GM23338 (cell line): ENCODE data around the gene FGD4. TPM values are rescaled to one million over a fixed set of nuclear protein-coding genes. Genes with fewer than 3 reads are reported as not detected.

Experiments used
- ATAC-seq: fragments of 200-7000 bp; cut with Tn5 transposase; 3 replicates; pipeline ENCODE4 v1.9.1; 2020
- DNase-seq: peaks from one replicate; pipeline ENCODE4 v3.0.0-alpha.2; 2015; ENCODE audit warnings: low spot score
- H2AFZ ChIP-seq: fragments of 200-600 bp; sonication (generic); 2 replicates; pipeline ENCODE4 v1.8.0; 2016; ENCODE audit warnings: antibody characterized with exemption, mild to moderate bottlenecking, moderate library complexity
- H3F3A ChIP-seq: fragments of 200-600 bp; sonication (generic); replicated peaks from 2 replicates; pipeline ENCODE4 v1.8.0; 2017; ENCODE audit warnings: antibody characterized with exemption, mixed run types, low read depth
- H3K27ac ChIP-seq: fragments of 200-600 bp; sonication (generic); 2 replicates; pipeline ENCODE4 v1.6.1; 2016; ENCODE audit warnings: low read depth
- H3K27me3 ChIP-seq: fragments of 200-600 bp; sonication (generic); 2 replicates; pipeline ENCODE4 v1.8.0; 2016; ENCODE audit warnings: mild to moderate bottlenecking, mixed run types, moderate library complexity; ENCODE audit not compliant: insufficient read depth
- H3K36me3 ChIP-seq: fragments of 200-600 bp; sonication (generic); 2 replicates; pipeline ENCODE4 v1.8.0; 2016; ENCODE audit warnings: mild to moderate bottlenecking; ENCODE audit not compliant: insufficient read depth
- H3K4me1 ChIP-seq: fragments of 200-600 bp; sonication (generic); 2 replicates; pipeline ENCODE4 v1.8.0; 2016; ENCODE audit warnings: mild to moderate bottlenecking, moderate library complexity; ENCODE audit not compliant: insufficient read depth
- H3K4me2 ChIP-seq: fragments of 200-600 bp; sonication (generic); 2 replicates; pipeline ENCODE4 v1.7.1; 2017; ENCODE audit warnings: mixed run types
- H3K4me3 ChIP-seq: fragments of 200-600 bp; sonication (generic); 2 replicates; pipeline ENCODE4 v1.6.1; 2016; ENCODE audit warnings: mixed run types
- H3K79me2 ChIP-seq: fragments of 200-600 bp; sonication (generic); replicated peaks from 2 replicates; pipeline ENCODE4 v1.8.0; 2017; ENCODE audit warnings: mild to moderate bottlenecking; ENCODE audit not compliant: insufficient read depth
- H3K9me2 ChIP-seq: fragments of 200-600 bp; sonication (generic); 2 replicates; pipeline ENCODE4 v1.8.0; 2017; ENCODE audit not compliant: insufficient read depth
- H4K20me1 ChIP-seq: fragments of 200-600 bp; sonication (generic); replicated peaks from 2 replicates; pipeline ENCODE4 v1.8.0; 2017; ENCODE audit warnings: mild to moderate bottlenecking; ENCODE audit not compliant: insufficient read depth
- H3K27ac Mint-ChIP-seq: 2 replicates; pipeline ENCODE4 v1.8.0; 2020; ENCODE audit warnings: inconsistent platforms, mild to moderate bottlenecking, moderate library complexity, mixed read lengths
- H3K27me3 Mint-ChIP-seq: 3 replicates; pipeline ENCODE4 v1.8.0; 2022; ENCODE audit warnings: low read depth, mild to moderate bottlenecking, moderate library complexity, mixed read lengths, inconsistent platforms; ENCODE audit not compliant: insufficient read depth, poor library complexity
- H3K36me3 Mint-ChIP-seq: 3 replicates; pipeline ENCODE4 v1.8.0; 2021; ENCODE audit warnings: low read depth, mild to moderate bottlenecking, inconsistent platforms, moderate library complexity, mixed read lengths
- H3K4me1 Mint-ChIP-seq: 3 replicates; pipeline ENCODE4 v1.8.0; 2020; ENCODE audit warnings: mild to moderate bottlenecking, inconsistent platforms, mixed read lengths
- H3K4me3 Mint-ChIP-seq: 3 replicates; pipeline ENCODE4 v1.8.0; 2021; ENCODE audit warnings: moderate library complexity, mild to moderate bottlenecking, inconsistent platforms, mixed read lengths
- H3K9me3 Mint-ChIP-seq: 3 replicates; pipeline ENCODE4 v1.8.0; 2020; ENCODE audit warnings: moderate library complexity, mild to moderate bottlenecking, inconsistent platforms, mixed read lengths
- CREB1 ChIP-seq: fragments of 250-450 bp; sonication (Bioruptor Pico); IDR thresholded peaks from 2 replicates; pipeline ENCODE4 v1.5.0; 2020; ENCODE audit warnings: low read depth, mild to moderate bottlenecking, moderate library complexity
- EZH2 ChIP-seq: fragments of 200-600 bp; sonication (generic); IDR thresholded peaks from one replicate; pipeline ENCODE4 v1.8.0; 2017; ENCODE audit warnings: antibody characterized with exemption, mild to moderate bottlenecking, low read depth; ENCODE audit not compliant: unreplicated experiment
- EZH2phosphoT487 ChIP-seq: fragments of 200-600 bp; sonication (generic); IDR thresholded peaks from one replicate; pipeline ENCODE4 v1.8.1; 2018; ENCODE audit warnings: antibody characterized with exemption; ENCODE audit not compliant: unreplicated experiment
- JUNB ChIP-seq: IDR thresholded peaks from one replicate; pipeline ENCODE4 v1.6.1; 2016; ENCODE audit warnings: antibody characterized with exemption; ENCODE audit not compliant: unreplicated experiment
- NANOG ChIP-seq: IDR thresholded peaks from 2 replicates; pipeline ENCODE4 v1.6.1; 2016; ENCODE audit warnings: antibody characterized with exemption, borderline replicate concordance
- POLR2AphosphoS5 ChIP-seq: IDR thresholded peaks from 2 replicates; pipeline ENCODE4 v1.6.1; 2016; ENCODE audit warnings: antibody characterized with exemption, low read depth
- STAT1 ChIP-seq: IDR thresholded peaks from one replicate; pipeline ENCODE4 v1.6.1; 2016; ENCODE audit warnings: antibody characterized with exemption; ENCODE audit not compliant: unreplicated experiment
- ZNF114 ChIP-seq: fragments of 250-450 bp; sonication (Bioruptor Pico); IDR thresholded peaks from 2 replicates; pipeline ENCODE4 v1.5.0; 2020; ENCODE audit warnings: mild to moderate bottlenecking, moderate library complexity
- ZNF331 ChIP-seq: fragments of 250-450 bp; sonication (Bioruptor Pico); IDR thresholded peaks from 2 replicates; pipeline ENCODE4 v1.5.0; 2020; ENCODE audit warnings: low read depth, mild to moderate bottlenecking, moderate library complexity
- polyA plus RNA-seq: library from polyadenylated mRNA; unstranded; fragments of >200 nt; fragmentation: Nextera tagmentation; extraction: Ambion mirVana; gene quantifications from 2 replicates; pipeline ENCODE4 v1.2.1, GENCODE V29; 2016
- total RNA-seq: library from RNA; depleted of rRNA; stranded (reverse); fragments of >200 nt; shearing (Covaris generic); gene quantifications from 2 replicates; pipeline ENCODE4 v1.2.3, GENCODE V29; 2014
- TF ChIP-seq, protein P1 (sequence below): IDR thresholded peaks from one replicate; pipeline ENCODE4 v1.6.1; 2018; ENCODE audit warnings: antibody characterized with exemption; ENCODE audit not compliant: unreplicated experiment
- TF ChIP-seq, protein P2 (sequence below): fragments of 250-450 bp; sonication (Bioruptor Pico); IDR thresholded peaks from 2 replicates; pipeline ENCODE4 v1.5.0; 2020; ENCODE audit warnings: mild to moderate bottlenecking, moderate library complexity
- TF ChIP-seq, protein P3 (sequence below): IDR thresholded peaks from 2 replicates; pipeline ENCODE4 v1.6.1; 2016; ENCODE audit warnings: antibody characterized with exemption
- TF ChIP-seq, protein P4 (sequence below), 2 experiments: fragments of 200-600 bp in 1 of 2; sonication (generic) in 1 of 2; conservative IDR thresholded peaks; 2 replicates each; pipeline versions ENCODE4 v1.5.1 to v1.6.1; 2016 to 2017; ENCODE audit warnings: antibody characterized with exemption in 2 of 2, low read depth in 2 of 2, mild to moderate bottlenecking in 2 of 2, moderate library complexity in 1 of 2

The FGD4 gene
- total and polyA plus RNA-seq, 2 experiments from 2014 or later = 24.3 to 54.3 TPM

DNA sequence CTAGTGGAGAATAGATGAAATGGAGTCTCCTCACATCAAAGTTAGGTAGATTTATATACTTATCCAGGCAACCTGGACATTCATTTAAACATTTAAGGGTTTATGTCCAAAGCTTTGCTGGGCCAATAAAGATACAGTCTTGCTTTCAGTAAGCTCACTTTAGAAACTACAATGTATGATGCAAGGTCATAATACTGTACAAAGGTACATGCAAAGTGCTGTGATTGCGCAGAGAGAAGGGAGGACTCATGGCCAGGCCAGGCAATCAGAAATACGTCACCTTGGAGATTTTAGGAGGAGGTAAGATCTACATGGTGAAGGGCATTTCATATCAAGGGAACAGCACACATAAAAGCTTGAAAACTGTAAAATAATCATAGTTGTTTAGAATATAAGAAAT, 113.6 kb downstream of the FGD4 start:
- Histone ChIP-seq H4K20me1 (peaks cover 43% of the 10 kb centered on the region), H3K27ac (0 out of 2 replicates have a peak overlapping the region, but pooled peaks have one; percentile 16), H3K79me2 (peaks cover 98% of the 10 kb centered on the region), H3K4me1 (peaks cover 34% of the 10 kb centered on the region), H3F3A (no peaks in the 10 kb centered on the region), H3K9me2 (no peaks in the 10 kb centered on the region), H3K36me3 (no peaks in the 10 kb centered on the region), H3K4me2 (no peak overlapping the region), H2AFZ (no peak overlapping the region), H3K4me3 (no peak overlapping the region), H3K27me3 (no peaks in the 10 kb centered on the region)
- no peak overlapping the region for H3K4me3 Mint-ChIP-seq
- no peaks in the 10 kb centered on the region for H3K9me3 Mint-ChIP-seq
- TF ChIP-seq, protein P1, sequence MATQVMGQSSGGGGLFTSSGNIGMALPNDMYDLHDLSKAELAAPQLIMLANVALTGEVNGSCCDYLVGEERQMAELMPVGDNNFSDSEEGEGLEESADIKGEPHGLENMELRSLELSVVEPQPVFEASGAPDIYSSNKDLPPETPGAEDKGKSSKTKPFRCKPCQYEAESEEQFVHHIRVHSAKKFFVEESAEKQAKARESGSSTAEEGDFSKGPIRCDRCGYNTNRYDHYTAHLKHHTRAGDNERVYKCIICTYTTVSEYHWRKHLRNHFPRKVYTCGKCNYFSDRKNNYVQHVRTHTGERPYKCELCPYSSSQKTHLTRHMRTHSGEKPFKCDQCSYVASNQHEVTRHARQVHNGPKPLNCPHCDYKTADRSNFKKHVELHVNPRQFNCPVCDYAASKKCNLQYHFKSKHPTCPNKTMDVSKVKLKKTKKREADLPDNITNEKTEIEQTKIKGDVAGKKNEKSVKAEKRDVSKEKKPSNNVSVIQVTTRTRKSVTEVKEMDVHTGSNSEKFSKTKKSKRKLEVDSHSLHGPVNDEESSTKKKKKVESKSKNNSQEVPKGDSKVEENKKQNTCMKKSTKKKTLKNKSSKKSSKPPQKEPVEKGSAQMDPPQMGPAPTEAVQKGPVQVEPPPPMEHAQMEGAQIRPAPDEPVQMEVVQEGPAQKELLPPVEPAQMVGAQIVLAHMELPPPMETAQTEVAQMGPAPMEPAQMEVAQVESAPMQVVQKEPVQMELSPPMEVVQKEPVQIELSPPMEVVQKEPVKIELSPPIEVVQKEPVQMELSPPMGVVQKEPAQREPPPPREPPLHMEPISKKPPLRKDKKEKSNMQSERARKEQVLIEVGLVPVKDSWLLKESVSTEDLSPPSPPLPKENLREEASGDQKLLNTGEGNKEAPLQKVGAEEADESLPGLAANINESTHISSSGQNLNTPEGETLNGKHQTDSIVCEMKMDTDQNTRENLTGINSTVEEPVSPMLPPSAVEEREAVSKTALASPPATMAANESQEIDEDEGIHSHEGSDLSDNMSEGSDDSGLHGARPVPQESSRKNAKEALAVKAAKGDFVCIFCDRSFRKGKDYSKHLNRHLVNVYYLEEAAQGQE = no peak
- TF ChIP-seq, protein P2, sequence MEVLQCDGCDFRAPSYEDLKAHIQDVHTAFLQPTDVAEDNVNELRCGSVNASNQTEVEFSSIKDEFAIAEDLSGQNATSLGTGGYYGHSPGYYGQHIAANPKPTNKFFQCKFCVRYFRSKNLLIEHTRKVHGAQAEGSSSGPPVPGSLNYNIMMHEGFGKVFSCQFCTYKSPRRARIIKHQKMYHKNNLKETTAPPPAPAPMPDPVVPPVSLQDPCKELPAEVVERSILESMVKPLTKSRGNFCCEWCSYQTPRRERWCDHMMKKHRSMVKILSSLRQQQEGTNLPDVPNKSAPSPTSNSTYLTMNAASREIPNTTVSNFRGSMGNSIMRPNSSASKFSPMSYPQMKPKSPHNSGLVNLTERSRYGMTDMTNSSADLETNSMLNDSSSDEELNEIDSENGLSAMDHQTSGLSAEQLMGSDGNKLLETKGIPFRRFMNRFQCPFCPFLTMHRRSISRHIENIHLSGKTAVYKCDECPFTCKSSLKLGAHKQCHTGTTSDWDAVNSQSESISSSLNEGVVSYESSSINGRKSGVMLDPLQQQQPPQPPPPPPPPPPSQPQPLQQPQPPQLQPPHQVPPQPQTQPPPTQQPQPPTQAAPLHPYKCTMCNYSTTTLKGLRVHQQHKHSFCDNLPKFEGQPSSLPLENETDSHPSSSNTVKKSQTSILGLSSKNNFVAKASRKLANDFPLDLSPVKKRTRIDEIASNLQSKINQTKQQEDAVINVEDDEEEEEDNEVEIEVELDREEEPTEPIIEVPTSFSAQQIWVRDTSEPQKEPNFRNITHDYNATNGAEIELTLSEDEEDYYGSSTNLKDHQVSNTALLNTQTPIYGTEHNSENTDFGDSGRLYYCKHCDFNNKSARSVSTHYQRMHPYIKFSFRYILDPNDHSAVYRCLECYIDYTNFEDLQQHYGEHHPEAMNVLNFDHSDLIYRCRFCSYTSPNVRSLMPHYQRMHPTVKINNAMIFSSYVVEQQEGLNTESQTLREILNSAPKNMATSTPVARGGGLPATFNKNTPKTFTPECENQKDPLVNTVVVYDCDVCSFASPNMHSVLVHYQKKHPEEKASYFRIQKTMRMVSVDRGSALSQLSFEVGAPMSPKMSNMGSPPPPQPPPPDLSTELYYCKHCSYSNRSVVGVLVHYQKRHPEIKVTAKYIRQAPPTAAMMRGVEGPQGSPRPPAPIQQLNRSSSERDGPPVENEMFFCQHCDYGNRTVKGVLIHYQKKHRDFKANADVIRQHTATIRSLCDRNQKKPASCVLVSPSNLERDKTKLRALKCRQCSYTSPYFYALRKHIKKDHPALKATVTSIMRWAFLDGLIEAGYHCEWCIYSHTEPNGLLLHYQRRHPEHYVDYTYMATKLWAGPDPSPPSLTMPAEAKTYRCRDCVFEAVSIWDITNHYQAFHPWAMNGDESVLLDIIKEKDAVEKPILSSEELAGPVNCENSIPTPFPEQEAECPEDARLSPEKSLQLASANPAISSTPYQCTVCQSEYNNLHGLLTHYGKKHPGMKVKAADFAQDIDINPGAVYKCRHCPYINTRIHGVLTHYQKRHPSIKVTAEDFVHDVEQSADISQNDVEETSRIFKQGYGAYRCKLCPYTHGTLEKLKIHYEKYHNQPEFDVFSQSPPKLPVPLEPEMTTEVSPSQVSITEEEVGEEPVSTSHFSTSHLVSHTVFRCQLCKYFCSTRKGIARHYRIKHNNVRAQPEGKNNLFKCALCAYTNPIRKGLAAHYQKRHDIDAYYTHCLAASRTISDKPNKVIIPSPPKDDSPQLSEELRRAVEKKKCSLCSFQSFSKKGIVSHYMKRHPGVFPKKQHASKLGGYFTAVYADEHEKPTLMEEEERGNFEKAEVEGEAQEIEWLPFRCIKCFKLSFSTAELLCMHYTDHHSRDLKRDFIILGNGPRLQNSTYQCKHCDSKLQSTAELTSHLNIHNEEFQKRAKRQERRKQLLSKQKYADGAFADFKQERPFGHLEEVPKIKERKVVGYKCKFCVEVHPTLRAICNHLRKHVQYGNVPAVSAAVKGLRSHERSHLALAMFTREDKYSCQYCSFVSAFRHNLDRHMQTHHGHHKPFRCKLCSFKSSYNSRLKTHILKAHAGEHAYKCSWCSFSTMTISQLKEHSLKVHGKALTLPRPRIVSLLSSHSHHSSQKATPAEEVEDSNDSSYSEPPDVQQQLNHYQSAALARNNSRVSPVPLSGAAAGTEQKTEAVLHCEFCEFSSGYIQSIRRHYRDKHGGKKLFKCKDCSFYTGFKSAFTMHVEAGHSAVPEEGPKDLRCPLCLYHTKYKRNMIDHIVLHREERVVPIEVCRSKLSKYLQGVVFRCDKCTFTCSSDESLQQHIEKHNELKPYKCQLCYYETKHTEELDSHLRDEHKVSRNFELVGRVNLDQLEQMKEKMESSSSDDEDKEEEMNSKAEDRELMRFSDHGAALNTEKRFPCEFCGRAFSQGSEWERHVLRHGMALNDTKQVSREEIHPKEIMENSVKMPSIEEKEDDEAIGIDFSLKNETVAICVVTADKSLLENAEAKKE = no peak
- TF ChIP-seq, protein P3, sequence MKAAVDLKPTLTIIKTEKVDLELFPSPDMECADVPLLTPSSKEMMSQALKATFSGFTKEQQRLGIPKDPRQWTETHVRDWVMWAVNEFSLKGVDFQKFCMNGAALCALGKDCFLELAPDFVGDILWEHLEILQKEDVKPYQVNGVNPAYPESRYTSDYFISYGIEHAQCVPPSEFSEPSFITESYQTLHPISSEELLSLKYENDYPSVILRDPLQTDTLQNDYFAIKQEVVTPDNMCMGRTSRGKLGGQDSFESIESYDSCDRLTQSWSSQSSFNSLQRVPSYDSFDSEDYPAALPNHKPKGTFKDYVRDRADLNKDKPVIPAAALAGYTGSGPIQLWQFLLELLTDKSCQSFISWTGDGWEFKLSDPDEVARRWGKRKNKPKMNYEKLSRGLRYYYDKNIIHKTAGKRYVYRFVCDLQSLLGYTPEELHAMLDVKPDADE = no peak
- TF ChIP-seq NANOG (no peak), STAT1 (no peak), ZNF114 (no peak), EZH2 (no peak), JUNB (no peak), ZNF331 (CRISPR knock-in tag) (no peak), EZH2phosphoT487 (no peak), CREB1 (no peak), POLR2AphosphoS5 (no peak)
- TF ChIP-seq, protein P4, sequence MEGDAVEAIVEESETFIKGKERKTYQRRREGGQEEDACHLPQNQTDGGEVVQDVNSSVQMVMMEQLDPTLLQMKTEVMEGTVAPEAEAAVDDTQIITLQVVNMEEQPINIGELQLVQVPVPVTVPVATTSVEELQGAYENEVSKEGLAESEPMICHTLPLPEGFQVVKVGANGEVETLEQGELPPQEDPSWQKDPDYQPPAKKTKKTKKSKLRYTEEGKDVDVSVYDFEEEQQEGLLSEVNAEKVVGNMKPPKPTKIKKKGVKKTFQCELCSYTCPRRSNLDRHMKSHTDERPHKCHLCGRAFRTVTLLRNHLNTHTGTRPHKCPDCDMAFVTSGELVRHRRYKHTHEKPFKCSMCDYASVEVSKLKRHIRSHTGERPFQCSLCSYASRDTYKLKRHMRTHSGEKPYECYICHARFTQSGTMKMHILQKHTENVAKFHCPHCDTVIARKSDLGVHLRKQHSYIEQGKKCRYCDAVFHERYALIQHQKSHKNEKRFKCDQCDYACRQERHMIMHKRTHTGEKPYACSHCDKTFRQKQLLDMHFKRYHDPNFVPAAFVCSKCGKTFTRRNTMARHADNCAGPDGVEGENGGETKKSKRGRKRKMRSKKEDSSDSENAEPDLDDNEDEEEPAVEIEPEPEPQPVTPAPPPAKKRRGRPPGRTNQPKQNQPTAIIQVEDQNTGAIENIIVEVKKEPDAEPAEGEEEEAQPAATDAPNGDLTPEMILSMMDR (conservative IDR thresholded peaks at IDR 0.05; ENCODE audit: low read depth in 2 of 2) = no peak
- DNase-seq (no peak), ATAC-seq (no peak)
- peaks cover 54% of the 10 kb centered on the region for H3K4me1 Mint-ChIP-seq
- H3K36me3 Mint-ChIP-seq = no peaks in the 10 kb centered on the region
- peaks cover 3% of the 10 kb centered on the region for H3K27me3 Mint-ChIP-seq
- no peak overlapping the region for H3K27ac Mint-ChIP-seq
